Measurements from ENCODE around the gene C6.

C6 gene

GRCh38 chr5:41115281-41115680 lies 98.1 kb downstream of the C6 start:
- DNase-seq, result no peak

DNA sequence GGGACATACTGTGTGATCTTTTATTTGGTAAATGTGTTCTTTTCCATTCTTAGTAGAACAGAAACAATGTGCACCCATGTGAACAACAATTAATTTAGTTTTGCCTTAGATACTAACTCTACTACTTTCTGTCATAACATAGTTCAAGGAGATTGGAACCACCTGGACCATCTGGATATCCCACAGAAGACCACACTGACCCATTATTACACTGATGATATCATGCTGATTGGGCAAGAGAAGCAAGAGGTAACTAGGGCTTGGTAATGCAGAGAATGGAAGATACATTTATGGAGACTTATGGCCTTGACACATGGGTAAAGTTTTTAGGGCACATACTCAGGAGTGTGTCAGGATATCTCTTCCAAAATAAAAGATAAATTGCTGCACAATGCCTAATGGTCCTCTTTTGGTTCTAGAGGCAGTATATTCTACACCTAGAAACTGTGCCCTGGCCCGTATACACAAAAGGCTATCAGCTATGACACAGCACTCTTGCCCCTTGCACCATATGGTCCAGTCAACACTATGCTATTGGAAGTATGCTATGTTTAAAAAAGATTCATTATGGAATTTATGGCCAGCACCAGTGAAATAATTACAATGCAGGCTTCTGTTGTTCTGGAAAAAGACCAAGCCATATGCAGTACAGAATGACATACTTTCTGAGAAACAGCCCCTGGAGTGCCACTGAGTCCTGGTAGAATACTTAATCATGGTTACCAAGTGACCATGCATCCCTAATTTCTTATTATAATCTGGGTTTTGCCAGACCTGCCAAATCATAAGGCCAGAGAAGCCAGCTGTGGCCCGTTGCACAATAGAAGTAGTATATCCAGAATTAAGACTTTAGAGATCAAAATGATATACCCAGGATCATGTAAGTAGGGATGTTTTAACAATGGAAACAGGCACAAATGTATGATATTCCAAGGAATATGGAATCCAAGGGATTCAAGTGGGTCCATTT lies 100.6 kb downstream of the C6 start:
- no peak for DNase-seq

DNA sequence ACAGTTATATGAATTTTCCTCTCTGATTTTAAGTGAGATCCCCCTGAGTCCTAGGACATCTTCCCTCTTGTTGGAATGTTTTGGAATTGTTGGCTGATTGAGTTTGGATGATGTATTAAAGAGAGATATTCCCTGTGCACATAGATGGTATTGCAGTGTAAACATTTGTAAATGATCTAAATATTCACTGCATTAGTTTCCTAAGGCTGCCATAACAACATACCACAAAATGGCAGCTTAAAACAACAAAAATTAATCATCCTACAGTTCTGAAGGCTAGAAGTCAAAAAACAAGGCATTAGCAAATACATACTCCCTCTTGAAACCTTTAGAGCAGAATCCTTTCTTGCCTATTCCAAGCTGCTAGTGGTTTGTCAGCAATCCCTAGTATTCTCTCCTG lies 104.1 kb downstream of the C6 start:
- DNase-seq, result no peak

- DNase-seq, result no peak
Observed at GRCh38 chr5:41102341-41102740, 111.0 kb downstream of the C6 start.

DNA sequence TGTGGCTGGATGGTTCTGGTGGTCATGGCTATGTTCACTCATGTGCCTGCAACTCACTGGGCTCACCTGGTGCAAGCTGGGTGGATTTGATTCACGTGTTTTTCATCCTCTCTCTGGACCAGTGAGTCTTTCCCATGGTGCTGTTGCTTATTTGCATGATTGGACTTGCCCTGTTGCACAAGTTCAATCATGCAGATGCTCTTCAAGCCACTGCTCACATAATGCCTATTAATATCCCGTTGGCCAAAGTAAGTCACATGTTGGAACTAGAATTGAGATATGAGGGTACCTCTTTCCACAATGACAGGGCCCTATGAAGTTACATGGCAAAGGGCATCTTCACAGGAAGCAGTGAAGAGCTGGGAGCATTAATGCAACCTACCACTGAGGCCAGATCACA lies 115.7 kb downstream of the C6 start:
- DNase-seq, result no peak

DNA sequence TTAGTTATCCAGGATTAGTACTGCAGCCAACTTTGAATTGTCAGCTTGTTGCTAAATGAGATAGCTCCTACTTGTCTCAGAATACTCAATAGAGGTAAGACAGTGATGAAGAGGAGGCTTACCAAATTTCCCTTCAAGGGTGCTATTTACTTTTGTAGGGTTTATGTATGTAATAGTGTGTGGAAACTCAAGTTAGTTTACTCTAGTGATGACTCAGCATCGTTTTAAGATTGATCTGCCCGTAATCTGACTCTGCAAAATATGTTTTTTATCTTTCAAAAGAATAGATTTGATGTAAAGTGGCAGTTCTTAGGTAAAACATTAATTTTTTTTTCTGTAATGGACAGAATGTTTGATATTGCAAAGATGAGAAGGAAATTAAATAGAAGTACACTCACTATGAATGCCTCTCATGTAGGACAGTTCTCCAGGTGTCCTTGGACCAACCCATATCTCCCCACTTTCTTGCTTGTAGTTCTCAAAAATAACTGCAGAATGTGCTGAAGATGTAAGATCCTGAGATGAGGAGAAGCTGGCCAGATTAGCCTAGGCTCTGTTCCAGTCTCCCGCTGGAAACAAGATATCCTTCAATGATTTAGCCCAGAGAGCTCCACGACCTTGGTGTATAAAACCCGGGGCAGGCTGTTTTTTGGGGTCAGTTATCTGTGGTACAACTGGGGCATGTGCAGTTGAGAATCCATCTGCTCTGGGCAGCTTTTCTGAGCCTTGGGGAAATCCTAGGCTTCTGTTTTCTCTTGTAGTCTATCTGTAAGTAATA lies 117.8 kb downstream of the C6 start:
- no peak for DNase-seq

GRCh38 chr5:41094871-41095270 lies 118.5 kb downstream of the C6 start:
- DNase-seq, result no peak

- no peak for DNase-seq
Observed at GRCh38 chr5:41093803-41094202, 119.5 kb downstream of the C6 start.
